ENCODE results near the gene MAP2K5.
"Not testable (repeated sequence)": the region's sequence is repeated elsewhere in the genome, so short reads cannot be mapped to it uniquely, and the experiment has no call there.

Gene MAP2K5

DNA sequence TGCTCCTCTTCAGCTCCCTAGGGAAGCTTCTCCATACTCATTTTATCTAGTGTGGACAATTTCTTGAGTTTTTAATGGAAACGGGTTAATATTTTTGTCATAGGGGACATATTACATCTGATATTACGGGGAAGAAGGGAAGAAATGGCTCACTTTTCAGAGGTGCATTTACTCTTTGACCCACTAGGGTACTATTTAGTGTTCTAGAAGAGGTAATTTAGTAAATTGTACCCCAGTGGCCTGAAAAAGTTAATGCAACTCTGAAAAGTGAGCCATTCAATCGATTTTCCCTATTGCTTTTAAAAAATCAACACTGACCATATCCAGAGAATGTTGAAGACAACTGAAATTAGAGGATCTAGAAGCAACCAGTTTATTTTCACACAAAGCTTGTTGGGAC lies 71.2 kb downstream of the MAP2K5 start:
- no peak for DNase-seq (ENCODE audit: low read depth)
- TF ChIP-seq, protein P1, sequence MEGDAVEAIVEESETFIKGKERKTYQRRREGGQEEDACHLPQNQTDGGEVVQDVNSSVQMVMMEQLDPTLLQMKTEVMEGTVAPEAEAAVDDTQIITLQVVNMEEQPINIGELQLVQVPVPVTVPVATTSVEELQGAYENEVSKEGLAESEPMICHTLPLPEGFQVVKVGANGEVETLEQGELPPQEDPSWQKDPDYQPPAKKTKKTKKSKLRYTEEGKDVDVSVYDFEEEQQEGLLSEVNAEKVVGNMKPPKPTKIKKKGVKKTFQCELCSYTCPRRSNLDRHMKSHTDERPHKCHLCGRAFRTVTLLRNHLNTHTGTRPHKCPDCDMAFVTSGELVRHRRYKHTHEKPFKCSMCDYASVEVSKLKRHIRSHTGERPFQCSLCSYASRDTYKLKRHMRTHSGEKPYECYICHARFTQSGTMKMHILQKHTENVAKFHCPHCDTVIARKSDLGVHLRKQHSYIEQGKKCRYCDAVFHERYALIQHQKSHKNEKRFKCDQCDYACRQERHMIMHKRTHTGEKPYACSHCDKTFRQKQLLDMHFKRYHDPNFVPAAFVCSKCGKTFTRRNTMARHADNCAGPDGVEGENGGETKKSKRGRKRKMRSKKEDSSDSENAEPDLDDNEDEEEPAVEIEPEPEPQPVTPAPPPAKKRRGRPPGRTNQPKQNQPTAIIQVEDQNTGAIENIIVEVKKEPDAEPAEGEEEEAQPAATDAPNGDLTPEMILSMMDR (IDR thresholded peaks at IDR 0.05; ENCODE audit: low read length, missing control alignments), result no peak
- no peak overlapping the region for H3K4me3 ChIP-seq (replicated peaks; ENCODE audit: low read depth, low read length)

DNA sequence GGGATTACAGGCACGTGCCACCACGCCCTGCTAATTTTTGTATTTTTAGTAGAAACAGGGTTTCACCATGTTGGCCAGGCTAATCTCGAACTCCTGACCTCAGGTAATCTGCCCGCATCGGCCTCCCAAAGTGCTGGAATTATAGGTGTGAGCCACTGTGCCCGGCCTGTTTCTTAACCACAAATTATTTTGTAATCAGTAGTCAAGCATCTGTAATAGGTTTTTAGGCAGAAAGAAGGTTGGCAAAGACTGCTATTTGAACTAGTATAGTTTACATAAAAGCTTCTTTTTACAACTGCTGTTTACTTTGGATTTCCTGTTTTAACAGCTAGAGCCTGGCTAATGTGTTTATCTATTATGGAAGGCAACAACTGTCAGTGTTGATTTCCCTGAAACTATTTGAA lies 72.6 kb downstream of the MAP2K5 start:
- DNase-seq (ENCODE audit: low read depth); H3K4me3 ChIP-seq (replicated peaks; ENCODE audit: low read depth, low read length): not testable (repeated sequence)

DNA sequence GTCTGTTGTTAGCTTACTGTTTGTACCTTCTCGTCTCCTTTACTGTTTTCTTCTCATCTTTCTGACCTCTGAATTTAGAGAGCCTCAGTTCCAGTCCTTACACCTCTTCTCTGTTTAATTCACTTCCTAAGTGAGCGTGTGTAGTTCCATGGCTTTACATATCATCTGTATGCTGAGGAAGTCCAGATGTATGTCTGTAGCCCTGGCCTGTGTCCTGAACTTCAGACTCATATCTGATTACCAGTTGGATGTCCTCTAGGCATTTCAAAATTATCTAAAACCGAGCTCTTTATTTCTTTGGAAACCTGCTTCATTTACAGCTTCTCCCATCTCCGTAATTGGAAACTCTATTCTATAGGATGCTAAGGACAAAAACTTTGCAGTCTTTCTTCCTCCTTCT lies 75.8 kb downstream of the MAP2K5 start:
- H3K4me3 ChIP-seq (replicated peaks; ENCODE audit: low read depth, low read length), result no peak overlapping the region
- TF ChIP-seq, protein P1 (IDR thresholded peaks at IDR 0.05; ENCODE audit: low read length, missing control alignments), result no peak
- DNase-seq (ENCODE audit: low read depth), result no peak

DNA sequence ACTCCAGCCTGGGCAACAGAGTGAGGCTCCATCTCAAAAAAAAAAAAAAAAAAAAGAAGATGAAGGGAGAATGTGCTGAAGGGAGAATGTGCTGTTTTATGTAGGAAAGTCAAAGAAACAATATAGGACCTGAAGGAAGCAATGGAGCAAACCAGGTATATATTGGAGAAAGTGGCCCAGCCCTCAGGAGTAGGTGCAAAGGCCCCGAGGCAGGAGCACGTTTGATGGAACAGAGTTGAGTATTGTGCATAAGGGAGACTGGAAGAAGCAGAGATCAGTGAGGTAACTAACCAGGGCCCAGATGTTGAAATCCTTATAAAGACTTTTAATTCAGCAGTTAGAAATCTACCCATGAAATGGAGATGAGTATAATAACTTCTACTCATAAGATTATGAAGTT lies 79.6 kb downstream of the MAP2K5 start:
- H3K4me3 ChIP-seq (replicated peaks; ENCODE audit: low read depth, low read length), result no peak overlapping the region
- TF ChIP-seq, protein P1 (IDR thresholded peaks at IDR 0.05; ENCODE audit: low read length, missing control alignments), result no peak
- DNase-seq (ENCODE audit: low read depth), result no peak

DNA sequence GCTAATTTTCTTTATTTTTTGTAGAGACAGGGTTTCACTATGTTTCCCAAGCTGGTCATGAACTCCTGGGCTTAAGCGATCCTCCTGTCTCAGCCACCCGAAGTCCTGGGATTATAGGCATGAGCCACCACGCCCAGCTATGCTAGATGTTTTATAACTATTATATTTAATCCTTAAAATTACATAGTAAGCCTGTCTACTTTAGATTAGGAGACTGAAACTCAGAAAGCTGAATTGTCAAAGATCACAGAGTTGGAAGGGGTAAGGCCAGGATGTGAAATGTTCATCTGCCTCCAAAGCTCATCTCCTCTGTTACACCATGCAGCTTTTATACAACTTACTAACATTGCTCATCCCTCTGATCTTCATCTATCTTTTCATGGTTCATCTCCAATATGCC lies 89.8 kb downstream of the MAP2K5 start:
- H3K4me3 ChIP-seq (replicated peaks; ENCODE audit: low read depth, low read length), result no peak overlapping the region
- DNase-seq (ENCODE audit: low read depth), result no peak
- TF ChIP-seq, protein P1 (IDR thresholded peaks at IDR 0.05; ENCODE audit: low read length, missing control alignments), result no peak

DNA sequence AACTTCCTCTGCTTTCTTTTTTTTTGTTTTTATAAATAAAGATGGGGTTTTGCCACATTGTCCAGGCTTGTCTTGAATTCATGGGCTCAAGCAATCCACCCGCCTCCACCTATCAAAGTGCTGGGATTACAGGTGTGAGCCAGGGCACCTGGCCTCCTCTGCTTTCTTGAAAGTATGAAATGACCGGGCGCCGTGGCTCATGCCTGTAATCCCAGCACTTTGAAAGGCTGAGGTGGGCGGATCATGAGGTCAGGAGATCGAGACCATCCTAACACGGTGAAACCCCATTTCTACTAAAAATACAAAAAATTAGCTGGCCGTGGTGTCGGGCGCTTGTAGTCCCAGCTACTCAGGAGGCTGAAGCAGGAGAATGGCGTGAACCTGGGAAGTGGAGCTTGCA lies 93.4 kb downstream of the MAP2K5 start:
- not testable (repeated sequence) for H3K4me3 ChIP-seq (replicated peaks; ENCODE audit: low read depth, low read length); DNase-seq (ENCODE audit: low read depth)

DNA sequence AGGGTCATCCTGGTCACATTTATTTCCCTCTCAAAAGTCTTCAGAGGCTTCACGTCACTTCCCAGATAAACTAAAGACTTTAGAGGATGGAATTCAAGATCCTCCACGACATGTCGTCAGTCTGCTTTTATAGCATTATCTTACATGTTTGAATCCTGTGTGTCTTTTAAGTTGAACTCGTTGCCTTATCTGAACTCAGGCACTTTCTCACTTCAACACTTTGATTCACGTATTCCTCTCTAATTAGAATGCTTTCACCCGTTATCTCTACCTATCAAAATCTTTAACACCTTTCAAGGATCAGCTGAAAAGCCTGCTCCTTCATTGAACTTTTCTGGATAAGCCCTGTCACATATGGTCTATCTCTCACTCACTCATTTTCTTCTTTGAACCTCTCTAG lies 97.1 kb downstream of the MAP2K5 start:
- TF ChIP-seq, protein P1 (IDR thresholded peaks at IDR 0.05; ENCODE audit: low read length, missing control alignments), result no peak
- DNase-seq (ENCODE audit: low read depth), result no peak
- H3K4me3 ChIP-seq (replicated peaks; ENCODE audit: low read depth, low read length), result no peak overlapping the region

DNA sequence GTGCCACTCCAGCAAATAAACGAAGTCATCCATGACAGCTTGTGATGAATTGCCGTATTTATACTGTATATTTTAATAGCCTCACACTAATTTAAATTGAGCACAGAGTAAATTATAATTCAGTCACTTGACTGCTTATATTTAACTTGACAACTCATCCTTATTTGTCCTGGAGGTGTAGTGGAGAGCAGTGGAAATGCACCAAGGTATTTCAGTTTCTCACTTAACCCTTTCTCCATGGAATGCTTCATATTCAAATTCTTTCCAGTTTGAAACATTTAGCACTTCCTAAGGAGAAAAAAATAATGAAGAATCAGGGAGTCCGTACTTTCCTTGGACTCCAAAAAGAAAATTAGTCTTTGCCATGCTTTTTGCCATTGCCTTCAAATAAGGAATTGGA lies 99.0 kb downstream of the MAP2K5 start:
- H3K4me3 ChIP-seq (replicated peaks; ENCODE audit: low read depth, low read length), result no peak overlapping the region
- no peak for DNase-seq (ENCODE audit: low read depth)
- TF ChIP-seq, protein P1 (IDR thresholded peaks at IDR 0.05; ENCODE audit: low read length, missing control alignments), result no peak
